Natural killer cell (primary cell): ENCODE results near the gene MAPK9. TPM values are rescaled to one million over a fixed set of nuclear protein-coding genes. Genes with fewer than 3 reads are reported as not detected.

ENCODE experiments used
- ATAC-seq, 3 donors: fragments of 150-1000 bp in 2 of 3; fragments of 200-7000 bp in 1 of 3; cut with Tn5 transposase; 1 replicate in 1 of 3; 2 replicates in 2 of 3; pipeline ENCODE4 v1.10.0; 2021; ENCODE audit warnings: mild to moderate bottlenecking in 2 of 3, moderate library complexity in 2 of 3
- DNase-seq, 2 donors: peaks; one replicate each; pipeline versions ENCODE4 v3.0.0 to v3.0.0-alpha.2; 2013 to 2021; ENCODE audit warnings: mixed read lengths in 1 of 2
- H3K27ac ChIP-seq: one replicate; pipeline ENCODE4 v1.5.1; 2013; ENCODE audit warnings: mild to moderate bottlenecking, low read length
- H3K27me3 ChIP-seq: one replicate; pipeline ENCODE4 v1.6.1; 2013; ENCODE audit warnings: low read length; ENCODE audit not compliant: control insufficient read depth, insufficient read depth
- H3K36me3 ChIP-seq: one replicate; pipeline ENCODE4 v1.6.1; 2013; ENCODE audit warnings: low read length; ENCODE audit not compliant: control insufficient read depth, insufficient read depth
- H3K4me1 ChIP-seq: one replicate; pipeline ENCODE4 v1.6.1; 2013; ENCODE audit warnings: low read length; ENCODE audit not compliant: control insufficient read depth, insufficient read depth
- H3K4me3 ChIP-seq: one replicate; pipeline ENCODE4 v1.5.1; 2013; ENCODE audit warnings: low read length
- H3K9me3 ChIP-seq: one replicate; pipeline ENCODE4 v1.6.1; 2013; ENCODE audit warnings: low read length; ENCODE audit not compliant: control insufficient read depth, insufficient read depth
- H3K27ac Mint-ChIP-seq, 2 donors: one replicate each; pipeline ENCODE4 v1.8.0; 2022; ENCODE audit warnings: mild to moderate bottlenecking in 2 of 2, mixed read lengths in 2 of 2, moderate library complexity in 1 of 2
- H3K27me3 Mint-ChIP-seq, 2 donors: one replicate each; pipeline ENCODE4 v1.8.0; 2022; ENCODE audit warnings: low read depth in 2 of 2, mixed read lengths in 2 of 2
- H3K36me3 Mint-ChIP-seq: one replicate; pipeline ENCODE4 v1.8.0; 2022; ENCODE audit warnings: mixed read lengths
- H3K4me1 Mint-ChIP-seq, 2 donors: one replicate each; pipeline ENCODE4 v1.8.0; 2022; ENCODE audit warnings: mixed read lengths in 2 of 2
- H3K4me3 Mint-ChIP-seq: one replicate; pipeline ENCODE4 v1.8.0; 2022; ENCODE audit warnings: mild to moderate bottlenecking, moderate library complexity, mixed read lengths
- H3K9me3 Mint-ChIP-seq, 2 donors: one replicate each; pipeline ENCODE4 v1.8.0; 2022; ENCODE audit warnings: mixed read lengths in 2 of 2
- WGBS: methylation state at CpG from one replicate; pipeline ENCODE4 v1.1.7; 2013; ENCODE audit warnings: missing lambda C conversion rate; ENCODE audit not compliant: insufficient coverage; 5-methylcytosine and 5-hydroxymethylcytosine counted together
- intact Hi-C: fragments of 100-400 bp; cut with micrococcal nuclease; formaldehyde crosslinking; loops from one replicate; pipeline ENCODE4 v1.14.2; 2022
- total RNA-seq, 4 donors: library from RNA; stranded (reverse); fragments of 120-200 nt in 1 of 4; gene quantifications; one replicate each; pipeline versions ENCODE4 v1.2.3 to v1.2.4, GENCODE V29; 2013 to 2022
- TF ChIP-seq, protein P1 (sequence below): fragments of 200-600 bp; IDR thresholded peaks from one replicate; pipeline ENCODE4 v1.8.0; 2022; ENCODE audit warnings: antibody characterized with exemption

MAPK9 gene
- total RNA-seq, 3 donors from 2014 or later (not counting 1 experiment from before 2014, with no cell fraction given): 34.1 to 48.5 (median 40.4) TPM

DNA sequence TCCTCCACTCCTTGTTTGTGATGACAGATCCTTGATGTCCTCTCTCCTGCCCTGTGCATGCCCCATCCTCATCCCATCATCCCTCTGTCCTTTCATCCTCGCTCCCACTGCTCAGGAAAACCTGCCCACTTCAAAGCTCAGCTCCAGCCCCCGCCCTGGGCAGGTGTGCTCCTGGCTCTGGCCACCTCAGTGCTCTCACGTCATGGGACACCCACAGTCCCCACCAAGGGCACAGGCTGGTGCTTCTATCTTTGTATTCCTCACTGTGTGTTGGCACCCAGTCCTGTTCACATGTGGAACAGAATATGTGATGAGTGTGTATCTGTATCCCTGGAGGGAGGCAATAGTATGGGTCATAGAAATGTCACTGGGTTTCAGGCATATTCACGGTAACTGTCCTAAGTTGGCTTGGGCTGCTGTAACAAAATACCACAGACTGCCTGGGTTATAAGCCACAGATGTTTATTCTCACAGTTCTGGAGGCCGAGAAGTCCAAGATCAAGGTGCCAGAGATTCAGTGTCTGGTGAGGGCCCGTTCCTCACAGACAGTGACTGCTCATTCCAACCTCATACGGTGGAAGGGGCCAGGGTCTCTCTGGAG is 47.8 kb upstream of the MAPK9 start:
- Histone ChIP-seq H3K36me3 (no peaks in the 10 kb centered on the region), H3K27ac (no peak overlapping the region), H3K9me3 (no peaks in the 10 kb centered on the region), H3K4me1 (no peaks in the 10 kb centered on the region), H3K4me3 (no peak overlapping the region), H3K27me3 (no peaks in the 10 kb centered on the region)
- Mint-ChIP-seq H3K36me3 (no peaks in the 10 kb centered on the region), H3K9me3 (no peaks in the 10 kb centered on the region), H3K27me3 (peaks cover 14 to 15% of the 10 kb centered on the region in 2 donors), H3K4me1 (no peaks in the 10 kb centered on the region), H3K27ac (no peak overlapping the region), H3K4me3 (no peak overlapping the region)
- intact Hi-C loops: no loop called here
- 82% methylated on average over 7 of the region's 7 CpGs for WGBS
- DNase-seq (no peak), ATAC-seq (no peak)
- TF ChIP-seq, protein P1, sequence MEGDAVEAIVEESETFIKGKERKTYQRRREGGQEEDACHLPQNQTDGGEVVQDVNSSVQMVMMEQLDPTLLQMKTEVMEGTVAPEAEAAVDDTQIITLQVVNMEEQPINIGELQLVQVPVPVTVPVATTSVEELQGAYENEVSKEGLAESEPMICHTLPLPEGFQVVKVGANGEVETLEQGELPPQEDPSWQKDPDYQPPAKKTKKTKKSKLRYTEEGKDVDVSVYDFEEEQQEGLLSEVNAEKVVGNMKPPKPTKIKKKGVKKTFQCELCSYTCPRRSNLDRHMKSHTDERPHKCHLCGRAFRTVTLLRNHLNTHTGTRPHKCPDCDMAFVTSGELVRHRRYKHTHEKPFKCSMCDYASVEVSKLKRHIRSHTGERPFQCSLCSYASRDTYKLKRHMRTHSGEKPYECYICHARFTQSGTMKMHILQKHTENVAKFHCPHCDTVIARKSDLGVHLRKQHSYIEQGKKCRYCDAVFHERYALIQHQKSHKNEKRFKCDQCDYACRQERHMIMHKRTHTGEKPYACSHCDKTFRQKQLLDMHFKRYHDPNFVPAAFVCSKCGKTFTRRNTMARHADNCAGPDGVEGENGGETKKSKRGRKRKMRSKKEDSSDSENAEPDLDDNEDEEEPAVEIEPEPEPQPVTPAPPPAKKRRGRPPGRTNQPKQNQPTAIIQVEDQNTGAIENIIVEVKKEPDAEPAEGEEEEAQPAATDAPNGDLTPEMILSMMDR: no peak

DNA sequence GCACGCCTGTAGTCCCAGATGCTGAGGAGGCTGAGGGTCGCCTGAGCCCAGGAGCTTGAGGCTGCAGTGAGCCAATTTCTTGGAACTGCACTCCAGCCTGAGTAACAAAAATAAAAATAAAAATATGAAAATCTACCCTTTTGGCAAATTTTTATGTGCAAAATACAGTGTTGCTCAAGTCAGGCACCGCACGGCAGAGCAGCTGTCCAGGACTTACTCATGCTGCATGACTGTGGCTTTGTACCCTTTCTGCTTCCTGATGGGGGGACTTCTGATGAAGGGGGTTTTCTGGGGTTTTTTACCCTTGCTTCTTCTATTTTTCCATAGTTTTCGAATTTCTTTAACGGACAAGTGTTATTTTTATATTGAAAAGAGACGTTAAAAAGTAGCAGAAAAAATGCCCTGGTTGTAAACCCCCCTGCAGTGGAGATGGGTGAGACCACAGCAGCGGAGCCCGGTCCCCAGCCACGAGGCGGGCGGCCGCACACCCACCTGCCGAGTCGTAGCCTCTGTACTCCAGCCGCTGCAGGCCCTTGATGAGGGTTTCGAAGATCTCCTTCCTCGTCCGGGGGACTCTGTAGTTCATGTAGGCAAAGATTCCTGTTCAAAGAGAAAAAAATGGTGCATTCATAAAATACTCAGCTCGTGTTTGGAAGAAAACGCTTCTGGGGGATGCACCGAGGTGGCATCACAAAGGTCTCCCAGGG is 46.3 kb upstream of the MAPK9 start:
- Mint-ChIP-seq H3K36me3 (no peaks in the 10 kb centered on the region), H3K27me3 (peaks cover 14 to 19% of the 10 kb centered on the region in 2 donors), H3K4me1 (no peaks in the 10 kb centered on the region), H3K27ac (no peak overlapping the region), H3K4me3 (no peak overlapping the region), H3K9me3 (no peaks in the 10 kb centered on the region)
- Histone ChIP-seq H3K27me3 (no peaks in the 10 kb centered on the region), H3K4me1 (no peaks in the 10 kb centered on the region), H3K9me3 (no peaks in the 10 kb centered on the region), H3K36me3 (no peaks in the 10 kb centered on the region), H3K4me3 (no peak overlapping the region), H3K27ac (no peak overlapping the region)
- DNase-seq: no peak
- TF ChIP-seq, protein P1: no peak
- intact Hi-C loops: no loop called here
- WGBS: 80% methylated on average over 22 of the region's 22 CpGs
- no peak for ATAC-seq

DNA sequence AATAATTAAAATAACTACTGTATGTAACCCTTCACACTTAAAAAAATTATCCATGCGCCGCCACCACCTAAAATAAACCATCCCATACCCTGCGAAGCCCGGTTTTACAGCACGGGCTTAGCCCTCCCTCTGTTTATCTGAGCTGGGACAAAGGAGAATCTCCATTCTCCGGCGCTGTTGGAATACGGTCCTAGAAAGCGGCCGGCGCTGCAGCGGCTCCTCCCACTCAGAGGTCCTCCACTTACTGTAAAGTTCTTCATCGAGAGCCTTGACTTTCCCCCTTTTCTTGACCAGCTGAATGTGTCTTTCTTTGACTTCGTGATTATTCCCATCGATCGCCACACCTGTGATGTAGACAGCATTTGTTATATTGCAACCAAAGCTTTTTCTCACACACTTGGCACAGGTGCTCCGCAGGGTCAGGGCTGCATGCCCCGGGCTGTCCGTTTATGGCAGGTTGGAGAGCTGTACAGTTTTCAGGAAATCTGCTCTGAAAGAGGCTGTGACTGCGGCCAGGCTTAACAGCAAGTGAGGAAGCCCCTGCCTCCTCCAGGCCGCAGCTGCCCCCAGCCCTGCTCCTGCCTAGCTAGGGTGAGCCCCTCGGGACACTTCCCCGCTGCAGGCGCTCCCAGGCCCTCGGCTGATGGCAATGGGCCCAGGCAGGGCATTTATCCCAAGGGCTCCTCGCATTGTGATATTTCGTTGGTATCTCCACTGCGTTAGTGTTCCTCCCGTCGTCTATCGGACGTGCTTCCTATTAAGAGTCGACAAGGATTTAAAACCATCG is 44.5 kb upstream of the MAPK9 start:
- no peaks in the 10 kb centered on the region for H3K9me3 ChIP-seq
- H3K27me3 Mint-ChIP-seq: peaks cover 18 to 19% of the 10 kb centered on the region in 2 donors
- TF ChIP-seq, protein P1: no peak
- H3K4me3 ChIP-seq: no peak overlapping the region
- no peaks in the 10 kb centered on the region for H3K27me3 ChIP-seq
- H3K9me3 Mint-ChIP-seq: no peaks in the 10 kb centered on the region
- no peaks in the 10 kb centered on the region for H3K4me1 Mint-ChIP-seq
- H3K27ac ChIP-seq: no peak overlapping the region
- no peak overlapping the region for H3K27ac Mint-ChIP-seq
- no peaks in the 10 kb centered on the region for H3K4me1 ChIP-seq
- no peak overlapping the region for H3K4me3 Mint-ChIP-seq
- 91% methylated on average over 34 of the region's 34 CpGs for WGBS
- no peak for DNase-seq
- no peaks in the 10 kb centered on the region for H3K36me3 ChIP-seq
- no peaks in the 10 kb centered on the region for H3K36me3 Mint-ChIP-seq
- ATAC-seq: no peak
- intact Hi-C loops: no loop called here
